GM18867 (cell line): ENCODE measurements around the gene PIAS4.
A peak's percentile ranks its signal among the peaks of the same experiment; 100 is the strongest.
"Not testable (repeated sequence)": the region's sequence is repeated elsewhere in the genome, so short reads cannot be mapped to it uniquely, and the experiment has no call there.

ENCODE experiments used
- ATAC-seq: cut with Tn5 transposase; IDR thresholded peaks from one replicate; pipeline ENCODE4 v1.9.1; 2021; ENCODE audit warnings: mild to moderate bottlenecking, moderate library complexity; ENCODE audit not compliant: unreplicated experiment

Gene PIAS4

GRCh38 chr19:3987619-3988371, 19.7 kb upstream of the PIAS4 start:
- peak; percentile 37 for ATAC-seq

GRCh38 chr19:3990815-3991117, 16.8 kb upstream of the PIAS4 start:
- no peak for ATAC-seq

GRCh38 chr19:3995607-3996006, 11.9 kb upstream of the PIAS4 start:
- no peak for ATAC-seq

- not testable (repeated sequence) for ATAC-seq
These were observed 8.7 kb upstream of the PIAS4 start for GRCh38 chr19:3998667-3999412.

- ATAC-seq: not testable (repeated sequence)
These were observed 6.7 kb upstream of the PIAS4 start for GRCh38 chr19:4000798-4001197.

GRCh38 chr19:4005436-4005835, 2.1 kb upstream of the PIAS4 start:
- not testable (repeated sequence) for ATAC-seq

DNA sequence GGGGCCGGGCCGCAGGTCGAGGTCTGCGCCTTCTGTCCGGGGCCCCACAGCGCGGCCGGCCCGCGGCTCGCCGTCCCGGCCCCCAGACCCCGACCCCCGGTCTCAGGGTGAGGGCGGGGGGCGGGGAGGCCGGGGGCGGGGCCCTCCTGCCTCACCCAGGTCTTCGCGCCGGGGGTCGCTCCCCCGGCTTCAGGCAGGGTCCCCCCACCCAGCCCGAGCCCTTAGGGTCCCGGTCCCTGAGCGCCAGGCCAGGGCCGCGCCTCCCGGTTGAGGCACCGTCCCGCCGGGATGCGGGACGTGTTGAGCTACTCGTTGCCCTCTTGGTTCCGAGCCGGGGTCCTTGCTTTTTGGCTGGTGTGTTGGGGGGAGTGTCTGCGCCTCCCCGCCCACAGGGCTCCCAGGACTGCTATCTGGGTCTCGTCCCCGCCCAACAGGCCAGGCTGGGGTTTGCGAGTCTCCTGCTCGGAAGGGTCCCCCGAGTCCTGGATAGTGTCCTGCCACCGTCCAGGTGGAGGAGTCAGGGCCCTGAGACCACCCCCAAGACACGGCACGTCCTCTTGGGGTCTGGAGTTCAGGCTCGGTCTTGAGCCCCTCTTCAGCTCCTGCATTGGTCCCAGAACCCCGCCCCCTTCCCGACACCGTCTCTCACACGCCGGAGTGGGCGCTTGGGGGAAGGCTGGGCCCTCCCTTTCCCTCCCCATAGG, 452 bp downstream of the PIAS4 start:
- peak; percentile 27 for ATAC-seq

DNA sequence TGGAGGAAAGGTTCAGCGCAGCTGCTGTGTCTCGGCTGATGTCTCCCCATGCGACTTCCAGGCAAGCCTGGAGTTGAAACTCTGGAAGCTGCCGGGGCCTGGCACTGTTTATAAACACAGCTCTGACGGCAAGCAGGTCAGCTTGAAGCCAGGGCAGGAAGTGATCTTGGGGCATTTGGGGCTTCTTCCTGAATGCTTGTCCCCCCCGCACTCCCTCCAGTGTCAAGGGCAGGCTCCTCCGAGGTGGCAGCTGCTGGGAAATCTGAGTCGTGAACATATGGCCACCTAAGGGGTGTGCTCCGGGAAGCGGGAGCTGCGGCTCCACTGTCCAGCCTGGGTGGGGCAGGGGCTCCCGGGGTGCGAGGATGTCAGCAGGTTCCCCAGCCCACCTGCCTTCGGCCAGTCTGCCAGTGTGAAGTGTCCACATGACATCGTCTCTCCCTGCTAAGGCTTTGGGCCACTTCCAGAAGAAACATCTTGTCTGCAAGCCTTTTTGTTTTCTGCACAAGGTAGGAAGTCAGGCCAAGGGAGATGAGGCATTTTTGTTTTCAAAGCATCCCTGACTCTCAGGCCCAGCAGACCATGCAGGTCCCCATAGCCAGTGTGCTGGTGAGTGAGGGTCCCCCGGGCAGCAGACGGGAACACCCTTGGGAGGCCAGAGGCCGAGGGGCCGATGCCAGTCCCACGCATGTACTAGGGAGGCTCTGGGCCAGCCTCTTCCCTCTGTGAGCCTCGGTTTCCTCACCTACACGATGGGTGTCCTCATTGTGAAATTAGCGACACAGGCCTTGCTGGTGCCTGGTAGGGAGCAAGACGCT, 2.7 kb downstream of the PIAS4 start:
- no peak for ATAC-seq

DNA sequence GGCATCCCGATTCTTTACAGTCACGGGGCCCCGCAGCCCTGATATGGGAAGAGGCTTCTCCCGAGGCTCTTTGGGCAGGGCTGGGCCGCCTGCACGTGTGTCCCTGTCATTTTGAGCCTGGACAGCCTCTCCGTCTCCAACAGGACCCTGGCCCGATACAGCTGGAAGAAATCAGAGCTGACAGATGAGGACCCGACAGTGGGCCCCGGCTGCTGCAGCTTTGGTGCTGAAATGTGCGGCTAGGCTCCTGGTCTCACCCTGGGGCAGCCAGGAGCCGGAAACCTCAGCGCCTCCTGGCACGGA, 3.2 kb downstream of the PIAS4 start:
- ATAC-seq: no peak

DNA sequence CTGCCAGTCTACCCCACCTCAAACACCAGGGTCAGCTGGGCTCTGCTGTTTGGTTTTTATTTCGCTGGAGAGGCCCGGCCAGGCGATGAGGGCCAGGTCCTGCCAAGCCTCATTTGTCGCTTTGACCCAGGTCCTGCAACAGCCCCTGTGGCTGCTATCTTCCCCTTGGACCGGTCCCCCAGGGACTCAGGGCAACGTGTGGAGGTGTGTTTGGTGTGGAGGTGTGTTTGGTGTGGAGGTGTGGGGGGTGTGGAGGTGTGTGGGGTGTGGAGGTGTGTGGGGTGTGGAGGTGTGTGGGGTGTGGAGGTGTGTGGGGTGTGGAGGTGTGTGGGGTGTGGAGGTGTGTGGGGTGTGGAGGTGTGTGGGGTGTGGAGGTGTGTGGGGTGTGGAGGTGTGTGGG, 3.9 kb downstream of the PIAS4 start:
- not testable (repeated sequence) for ATAC-seq

DNA sequence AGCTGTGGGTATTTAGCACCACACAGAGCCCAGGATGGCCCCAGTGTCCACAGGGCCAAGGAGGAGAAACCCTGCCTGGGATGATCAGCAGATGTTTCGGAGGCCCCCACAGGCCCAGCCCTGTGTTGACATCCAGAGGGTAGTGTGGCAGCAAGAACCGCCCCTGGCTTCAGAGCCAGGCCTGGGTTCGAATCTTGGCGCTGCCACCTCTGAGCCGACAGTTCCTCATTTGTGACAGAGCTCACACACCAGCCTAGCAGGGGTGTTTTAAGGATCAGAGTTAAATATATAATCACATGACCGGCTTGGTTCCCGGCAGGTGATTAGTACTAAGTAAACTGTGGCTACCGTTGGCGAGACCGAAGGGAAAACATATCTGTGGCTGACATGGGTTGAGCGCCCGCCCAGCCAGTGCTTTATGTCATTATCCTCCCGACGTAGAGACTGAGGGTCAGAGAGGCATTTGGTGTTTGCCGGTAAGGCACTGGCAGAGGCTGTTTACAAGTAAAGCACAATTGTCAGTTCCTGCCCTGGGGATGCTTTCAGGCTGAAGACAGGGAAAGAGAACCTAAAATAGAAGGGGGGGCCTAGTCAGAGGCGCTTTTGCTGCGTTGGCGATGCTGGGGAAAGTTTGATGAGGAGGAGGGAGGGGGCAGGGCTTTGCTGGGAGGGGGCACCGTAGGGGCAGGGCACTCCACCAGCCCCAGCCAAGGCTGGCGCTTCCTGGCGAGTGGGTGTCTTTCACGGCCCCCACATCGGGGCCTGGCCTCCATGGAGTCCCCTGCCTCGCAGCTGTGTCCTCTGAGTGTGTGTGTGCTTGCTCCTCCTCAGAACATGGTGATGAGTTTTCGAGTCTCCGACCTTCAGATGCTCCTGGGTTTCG, 4.8 kb downstream of the PIAS4 start:
- no peak for ATAC-seq

GRCh38 chr19:4012975-4013634, 5.6 kb downstream of the PIAS4 start:
- no peak for ATAC-seq

GRCh38 chr19:4013886-4014540, 6.5 kb downstream of the PIAS4 start:
- ATAC-seq: no peak

GRCh38 chr19:4014541-4015491, 7.3 kb downstream of the PIAS4 start:
- ATAC-seq: no peak

DNA sequence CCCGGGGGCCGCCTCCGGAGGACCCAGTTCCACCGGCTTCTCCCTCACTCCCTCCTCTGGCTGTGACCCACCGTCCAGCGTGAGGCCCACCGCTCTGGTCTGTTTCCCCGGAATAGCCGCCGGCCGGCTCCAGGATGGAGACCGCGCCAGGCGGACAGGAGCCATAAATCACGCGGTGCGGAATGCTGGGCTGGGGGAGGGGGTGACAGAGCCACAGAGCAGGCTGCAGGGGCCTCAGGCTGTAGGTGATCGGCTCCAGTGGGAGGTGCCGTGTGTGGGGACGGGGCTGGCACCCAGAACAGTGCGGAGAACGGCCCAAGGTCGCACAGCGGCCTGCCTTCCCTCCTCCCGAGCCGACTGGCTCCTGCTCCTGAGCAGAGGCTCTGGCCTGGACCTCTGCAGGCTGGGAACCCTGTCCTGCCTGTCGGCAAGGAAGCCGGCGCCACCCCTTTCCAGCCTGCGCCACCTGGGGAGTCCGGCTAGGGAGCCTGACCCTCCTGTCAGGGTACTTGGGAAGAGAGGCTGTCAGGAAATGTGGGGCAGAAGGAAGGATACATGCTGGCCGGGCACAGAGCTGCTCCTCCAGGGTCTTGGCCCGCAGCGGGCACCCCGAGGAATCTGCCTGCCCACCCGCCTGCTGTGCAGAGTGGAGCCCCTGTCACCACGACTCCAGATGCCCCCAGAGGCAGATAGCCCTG, 8.3 kb downstream of the PIAS4 start:
- ATAC-seq: no peak

- no peak for ATAC-seq
These were observed 8.9 kb downstream of the PIAS4 start for GRCh38 chr19:4016486-4016885.

DNA sequence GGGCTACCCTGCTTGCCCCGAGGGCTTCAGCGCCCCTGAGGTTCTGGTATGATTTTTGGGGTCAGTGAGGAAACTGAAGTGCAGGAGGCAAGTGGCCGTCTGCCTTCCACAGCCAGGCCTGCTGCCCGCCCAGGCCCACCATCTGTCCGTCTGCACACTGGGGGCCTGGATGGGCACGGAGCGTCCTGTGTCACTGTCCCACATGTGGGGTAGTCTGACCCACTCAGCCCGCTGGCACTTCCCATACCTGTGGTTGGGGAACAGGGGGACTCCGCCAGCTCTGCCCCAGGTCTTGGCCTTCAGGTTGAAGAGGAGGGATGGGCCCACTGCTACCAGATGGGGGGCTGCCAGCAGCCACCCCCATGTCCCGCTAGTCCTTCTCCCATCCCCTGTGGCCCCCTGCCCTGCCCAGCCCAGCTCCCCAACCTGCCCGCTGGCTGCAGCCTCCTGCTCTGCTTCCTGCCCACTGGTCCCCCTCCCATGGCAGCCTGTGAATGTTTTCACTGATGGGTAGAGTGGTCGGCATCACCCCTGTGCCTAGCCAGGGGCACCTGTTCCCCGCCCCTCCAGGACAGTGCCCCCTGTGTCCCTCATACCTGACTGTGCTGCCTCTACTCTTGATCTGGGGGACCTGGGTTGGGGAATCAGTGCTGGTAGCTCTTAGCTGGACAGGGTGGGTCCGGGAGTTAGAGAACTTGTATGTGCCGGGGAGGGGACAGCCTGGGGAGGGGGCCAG, 9.5 kb downstream of the PIAS4 start:
- no peak for ATAC-seq
